H1 (cell line): ENCODE data around the gene SRGAP3. TPM values are rescaled to one million over a fixed set of nuclear protein-coding genes. Genes with fewer than 3 reads are reported as not detected.

Experiments
- KDM1A ChIP-seq: fragments of 200-600, 300-600 bp; sonication (generic); IDR thresholded peaks from 2 replicates; pipeline ENCODE4 v1.7.1; 2016; ENCODE audit warnings: mild to moderate bottlenecking, low read length, borderline replicate concordance
- SIRT6 ChIP-seq: IDR thresholded peaks from one replicate; pipeline ENCODE4 v1.7.1; 2012; ENCODE audit warnings: low read length, inconsistent platforms
- polyA plus RNA-seq, 7 experiments: library from polyadenylated mRNA; depleted of rRNA in 3 of 7; stranded (reverse) in 5 of 7; unstranded in 2 of 7; fragments of >200 nt in 5 of 7; fragments of 200-250 nt in 2 of 7; gene quantifications; 1 replicate in 5 of 7; 2 replicates in 1 of 7; 4 replicates in 1 of 7; pipeline versions ENCODE4 v1.2.1 to v1.2.3, GENCODE V29; 2011 to 2013; ENCODE audit warnings: missing spikeins in 2 of 7, mixed read lengths in 2 of 7
- total RNA-seq: library from RNA; stranded (reverse); fragmentation: NEBNext Ultra II Directional; extraction: Animal tissue kit (Norgen Biotek cat#: 25700); gene quantifications from 2 replicates; pipeline ENCODE4 v1.2.1, GENCODE V29; 2021
- TF ChIP-seq, protein P1 (sequence below): IDR thresholded peaks from 2 replicates; pipeline ENCODE4 v1.6.1; 2012; ENCODE audit warnings: inconsistent platforms

SRGAP3 gene
- total and polyA plus RNA-seq, 2 of the 8 experiments (the other 6 are each of a cell fraction or from before 2014, with no cell fraction given): 5.8 to 11.4 TPM

DNA sequence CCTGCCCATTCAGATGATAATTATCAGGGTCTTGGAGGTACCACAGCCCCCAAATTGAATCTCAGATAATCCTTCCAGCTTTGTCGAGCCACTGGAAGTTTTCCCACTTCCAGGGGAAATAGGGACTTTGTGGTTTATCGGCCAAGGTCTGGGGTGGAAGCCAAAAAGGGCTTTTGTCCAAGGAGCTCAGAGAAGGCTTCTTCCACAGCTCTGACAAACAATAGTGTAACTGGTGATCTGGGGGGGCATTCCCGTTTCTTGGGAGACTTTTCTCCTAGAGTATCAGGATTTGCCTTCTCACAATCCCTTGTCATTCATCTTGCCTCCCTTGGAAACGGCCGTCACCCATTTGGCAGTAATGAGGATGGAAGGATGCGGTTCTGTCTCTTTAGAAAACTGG lies 18.4 kb downstream of the SRGAP3 start (continued):
- TF ChIP-seq, protein P1, sequence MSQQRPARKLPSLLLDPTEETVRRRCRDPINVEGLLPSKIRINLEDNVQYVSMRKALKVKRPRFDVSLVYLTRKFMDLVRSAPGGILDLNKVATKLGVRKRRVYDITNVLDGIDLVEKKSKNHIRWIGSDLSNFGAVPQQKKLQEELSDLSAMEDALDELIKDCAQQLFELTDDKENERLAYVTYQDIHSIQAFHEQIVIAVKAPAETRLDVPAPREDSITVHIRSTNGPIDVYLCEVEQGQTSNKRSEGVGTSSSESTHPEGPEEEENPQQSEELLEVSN: no peak
- TF ChIP-seq SIRT6 (no peak), KDM1A (no peak)
